ENCODE measurements around the gene NPLOC4. TPM values are rescaled to one million over a fixed set of nuclear protein-coding genes. Genes with fewer than 3 reads are reported as not detected.
A peak's percentile ranks its signal among the peaks of the same experiment; 100 is the strongest.

Gene NPLOC4
- total and polyA plus RNA-seq, 2 of the 13 experiments (the other 11 are each of a cell fraction or from before 2014, with no cell fraction given), result 57.0 to 97.0 TPM

DNA sequence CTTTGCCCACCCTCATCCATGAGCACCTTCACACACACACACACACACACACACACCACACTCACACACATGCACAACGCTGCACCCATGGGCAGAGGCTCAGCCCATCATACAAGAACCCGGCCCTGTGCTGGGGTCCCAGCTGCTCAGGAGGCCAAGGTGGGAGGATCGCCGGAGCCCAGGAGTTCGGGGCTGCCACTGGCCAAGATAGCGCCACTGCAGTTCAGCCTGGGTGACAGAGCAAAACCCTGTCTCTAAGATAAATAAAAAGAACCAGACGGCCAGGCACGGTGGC lies 112.1 kb downstream of the NPLOC4 start:
- Histone ChIP-seq H2AFZ (ENCODE audit: low read length) (no peak overlapping the region), H3K4me1 (ENCODE audit: insufficient read depth, low read length) (peaks cover 33% of the 10 kb centered on the region), H3K27me3 (ENCODE audit: control insufficient read depth in 1 of 2, insufficient read depth in 2 of 2, low read length in 2 of 2) (peaks cover 19 to 85% of the 10 kb centered on the region in 2 experiments), H3K9ac (ENCODE audit: insufficient read depth, low read depth, low read length) (no peak overlapping the region), H3K79me2 (ENCODE audit: insufficient read depth, low read length) (no peaks in the 10 kb centered on the region), H4K20me1 (ENCODE audit: insufficient read depth, low read length) (peaks cover 5% of the 10 kb centered on the region; the same call in 1 of the 2 replicates), H3K4me3 (replicated peaks in 1 of 3; ENCODE audit: insufficient read depth in 1 of 3, low read depth in 2 of 3, low read length in 3 of 3) (no peak overlapping the region), H3K36me3 (replicated peaks in 1 of 2; ENCODE audit: control insufficient read depth in 1 of 2, insufficient read depth in 2 of 2, low read length in 2 of 2) (no peaks in the 10 kb centered on the region), H3K4me2 (ENCODE audit: low read depth, low read length) (no peak overlapping the region), H3K27ac (ENCODE audit: extremely low read length, insufficient read depth, low read length) (no peak overlapping the region), H3K9me3 (ENCODE audit: low read length) (no peaks in the 10 kb centered on the region)
- ChIA-PET POLR2A (interaction anchor here (2.6 kb wide), 1 partner anchor 12 kb away, joined by 21 read pairs; the partner anchor contains the start of gene ACTG1), CTCF (ENCODE audit: low intra/inter-chr PET ratio, low total read pairs) (no interaction called here)
- 55% methylated on average over 8 of the region's 8 CpGs for WGBS (ENCODE audit: low lambda C conversion rate)
- TF ChIP-seq RAD51 (IDR thresholded peaks at IDR 0.05; ENCODE audit: borderline replicate concordance), result no peak
- 0 out of 2 replicates have a peak, but pooled peaks have one; percentile 52 for TF ChIP-seq HNRNPL (IDR thresholded peaks at IDR 0.05; ENCODE audit: low read depth, low read length)
- TF ChIP-seq ZNF629 (CRISPR knock-in tag; conservative IDR thresholded peaks at IDR 0.05), result no peak
- in situ Hi-C loops (cut with HindIII; ENCODE audit: extremely low pct_ligation_motif_present, low pct_unique_long_range_greater_than_20kb) (no loop called here), intact Hi-C loops (cut with micrococcal nuclease; ENCODE audit: unreplicated experiment) (no loop called here)
- ATAC-seq (no peak), DNase-seq (ENCODE audit: low spot score) (no peak), FAIRE-seq (no peak)
- BruUV-seq (replicated peaks), result no TSS peak

DNA sequence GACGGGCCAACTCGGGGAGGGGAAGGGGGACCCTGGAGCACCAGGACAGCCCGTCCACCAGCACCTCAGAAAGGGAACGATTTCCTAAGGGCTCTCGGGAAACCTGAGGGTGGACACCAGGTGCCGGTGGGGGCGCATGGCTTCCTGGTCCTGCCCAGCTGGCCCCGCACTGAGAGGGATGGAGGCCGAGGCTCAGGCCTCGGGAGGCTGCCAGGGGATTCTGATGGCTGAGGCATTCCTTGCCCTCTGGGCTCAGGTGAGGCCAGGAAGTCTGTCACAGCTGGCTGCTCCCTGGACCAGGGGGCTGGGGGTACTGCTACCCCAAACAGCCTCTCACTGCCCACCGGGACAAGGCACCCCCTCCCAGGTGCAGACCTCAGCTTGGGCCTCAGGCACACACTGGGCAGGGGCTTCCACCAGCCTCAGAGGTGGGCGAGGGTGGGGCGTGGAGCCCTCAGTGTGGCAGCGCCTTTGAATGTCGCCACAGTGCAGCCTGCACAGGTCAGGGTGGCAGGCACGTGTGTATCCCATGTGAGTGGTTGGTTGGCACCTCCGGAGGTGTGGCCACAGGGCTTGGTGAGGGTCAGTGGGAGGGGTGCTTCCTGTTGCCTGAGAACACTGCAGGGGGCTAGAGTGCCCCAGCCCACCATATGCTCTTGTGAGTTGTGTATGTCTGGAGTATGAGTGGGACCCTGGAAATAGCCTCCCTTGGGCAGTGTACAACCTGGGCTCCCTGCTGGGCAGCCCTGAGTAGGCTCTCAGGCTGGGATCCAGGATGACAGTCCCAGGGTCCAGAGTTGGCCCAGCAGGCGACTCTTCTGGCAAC lies 112.7 kb downstream of the NPLOC4 start:
- in situ Hi-C loops (cut with HindIII; ENCODE audit: extremely low pct_ligation_motif_present, low pct_unique_long_range_greater_than_20kb) (no loop called here), intact Hi-C loops (cut with micrococcal nuclease; ENCODE audit: unreplicated experiment) (no loop called here)
- peaks cover 18 to 84% of the 10 kb centered on the region in 2 experiments for H3K27me3 ChIP-seq (ENCODE audit: control insufficient read depth in 1 of 2, insufficient read depth in 2 of 2, low read length in 2 of 2)
- 41% methylated on average over 11 of the region's 18 CpGs for WGBS (ENCODE audit: low lambda C conversion rate)
- DNase-seq (ENCODE audit: low spot score) (no peak), FAIRE-seq (no peak), ATAC-seq (no peak)
- H3K4me1 ChIP-seq (ENCODE audit: insufficient read depth, low read length), result peaks cover 38% of the 10 kb centered on the region
- H3K27ac ChIP-seq (ENCODE audit: extremely low read length, insufficient read depth, low read length), result no peak overlapping the region
- no peaks in the 10 kb centered on the region for H3K36me3 ChIP-seq (replicated peaks in 1 of 2; ENCODE audit: control insufficient read depth in 1 of 2, insufficient read depth in 2 of 2, low read length in 2 of 2)
- H3K79me2 ChIP-seq (ENCODE audit: insufficient read depth, low read length), result no peaks in the 10 kb centered on the region
- no peak overlapping the region for H3K9ac ChIP-seq (ENCODE audit: insufficient read depth, low read depth, low read length)
- no peaks in the 10 kb centered on the region for H3K9me3 ChIP-seq (ENCODE audit: low read length)
- no TSS peak for BruUV-seq (replicated peaks)
- peaks cover 1% of the 10 kb centered on the region; the same call in 1 of the 2 replicates for H4K20me1 ChIP-seq (ENCODE audit: insufficient read depth, low read length)
- no peak for TF ChIP-seq FOXA3 (CRISPR knock-in tag; IDR thresholded peaks at IDR 0.05)
- TF ChIP-seq ZNF768 (CRISPR knock-in tag; IDR thresholded peaks at IDR 0.05), result peak; percentile 13; the same call in 1 of the 2 replicates
- no peak for TF ChIP-seq STAG1 (CRISPR knock-in tag; IDR thresholded peaks at IDR 0.05)
- 0 out of 2 replicates have a peak, but pooled peaks have one; percentile 1 for TF ChIP-seq HOXD1 (CRISPR knock-in tag; IDR thresholded peaks at IDR 0.05)
- CTCF ChIA-PET (ENCODE audit: low intra/inter-chr PET ratio, low total read pairs), result interaction anchor here (1.0 kb wide), 1 partner anchor 271 kb away, joined by 3 read pairs; no protein-coding TSS in a partner anchor
- no peak overlapping the region for H3K4me3 ChIP-seq (replicated peaks in 1 of 3; ENCODE audit: insufficient read depth in 1 of 3, low read depth in 2 of 3, low read length in 3 of 3)
- POLR2A ChIA-PET, result interaction anchor here (2.6 kb wide), 1 partner anchor 12 kb away, joined by 21 read pairs; the partner anchor contains the start of gene ACTG1
- H3K4me2 ChIP-seq (ENCODE audit: low read depth, low read length), result no peak overlapping the region
- no peak overlapping the region for H2AFZ ChIP-seq (ENCODE audit: low read length)

All from HepG2 (cell line).